Measurements from ENCODE around the gene IGFN1. TPM values are rescaled to one million over a fixed set of nuclear protein-coding genes. Genes with fewer than 3 reads are reported as not detected.

Gene IGFN1
- total and polyA plus RNA-seq, 2 experiments from 2014 or later = not detected

- no peak for TF ChIP-seq NANOG (IDR thresholded peaks at IDR 0.05; ENCODE audit: borderline replicate concordance)
- no peak for TF ChIP-seq EZH2 (IDR thresholded peaks at IDR 0.05; ENCODE audit: low read depth, unreplicated experiment)
- no peak for TF ChIP-seq ZNF331 (CRISPR knock-in tag; IDR thresholded peaks at IDR 0.05; ENCODE audit: low read depth)
- TF ChIP-seq JUNB (IDR thresholded peaks at IDR 0.05; ENCODE audit: unreplicated experiment) = no peak
- no peak for TF ChIP-seq STAT1 (IDR thresholded peaks at IDR 0.05; ENCODE audit: unreplicated experiment)
- H4K20me1 ChIP-seq (replicated peaks; ENCODE audit: insufficient read depth) = peaks cover 11% of the 10 kb centered on the region; the same call in 1 of the 2 replicates
- Mint-ChIP-seq H3K27me3 (ENCODE audit: insufficient read depth, low read depth, poor library complexity) (peaks cover 3% of the 10 kb centered on the region), H3K4me1 (no peaks in the 10 kb centered on the region), H3K27ac (no peak overlapping the region), H3K9me3 (no peaks in the 10 kb centered on the region), H3K4me3 (no peak overlapping the region), H3K36me3 (ENCODE audit: low read depth) (peaks cover 89% of the 10 kb centered on the region)
- no peak overlapping the region for H3K4me3 ChIP-seq
- no peaks in the 10 kb centered on the region for H3K79me2 ChIP-seq (replicated peaks; ENCODE audit: insufficient read depth)
- no peaks in the 10 kb centered on the region for H3K4me1 ChIP-seq (ENCODE audit: insufficient read depth)
- H2AFZ ChIP-seq = no peak overlapping the region
- H3F3A ChIP-seq (replicated peaks; ENCODE audit: low read depth) = no peaks in the 10 kb centered on the region
- H3K36me3 ChIP-seq (ENCODE audit: insufficient read depth) = peaks cover 23% of the 10 kb centered on the region
- H3K4me2 ChIP-seq = no peak overlapping the region
- H3K27me3 ChIP-seq (ENCODE audit: insufficient read depth) = no peaks in the 10 kb centered on the region
- DNase-seq (ENCODE audit: low spot score) (no peak), ATAC-seq (no peak)
- no peaks in the 10 kb centered on the region for H3K9me2 ChIP-seq (ENCODE audit: insufficient read depth)
- H3K27ac ChIP-seq (ENCODE audit: low read depth) = no peak overlapping the region
These were observed 47.5 kb upstream of the IGFN1 start for GRCh38 chr1:201142849-201143725.

DNA sequence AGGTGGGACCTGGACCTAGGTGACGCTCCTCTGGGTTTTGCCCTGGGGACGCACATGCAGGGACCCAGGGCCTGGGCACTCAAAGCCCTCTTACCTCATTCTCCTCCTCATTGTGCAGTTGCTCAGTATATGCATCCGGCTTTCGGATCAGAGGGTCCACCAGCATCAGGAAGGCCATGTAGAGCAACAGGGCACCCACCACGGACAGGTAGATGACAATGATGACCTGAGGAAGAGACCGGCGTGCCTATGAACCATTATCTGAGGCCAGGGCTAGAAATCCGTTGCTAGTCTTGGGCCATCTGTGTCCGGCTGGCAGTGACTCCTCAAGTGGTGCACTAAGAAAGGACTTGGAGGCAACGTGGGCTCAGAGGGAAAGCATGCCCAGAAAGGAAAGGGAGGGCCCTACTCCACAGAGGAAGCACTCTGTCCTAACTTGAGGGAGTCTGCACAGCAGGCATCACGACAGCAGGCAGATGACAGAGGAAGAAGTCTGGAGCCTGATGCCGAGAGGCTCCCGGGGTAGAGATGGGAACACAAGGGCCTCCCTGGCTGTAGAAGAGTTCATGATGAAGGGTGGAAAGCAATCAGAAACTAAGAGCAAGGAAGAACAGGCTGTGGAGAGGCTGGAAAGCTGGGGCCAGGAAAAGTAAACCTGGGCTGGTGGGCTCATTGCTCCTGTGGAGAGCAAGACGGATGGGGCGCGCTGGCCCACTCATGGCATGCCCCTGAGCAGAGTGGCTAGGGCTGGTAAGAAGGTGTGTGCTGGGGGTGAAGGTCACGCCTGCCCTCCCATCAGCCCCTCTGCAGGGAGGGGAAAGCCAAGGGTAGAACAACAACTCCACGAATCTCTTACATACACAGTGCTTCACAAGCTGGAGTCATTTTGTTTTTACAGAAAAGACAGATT is 46.6 kb upstream of the IGFN1 start:
- H3K27me3 Mint-ChIP-seq (ENCODE audit: insufficient read depth, low read depth, poor library complexity) = peaks cover 3% of the 10 kb centered on the region
- TF ChIP-seq EZH2 (IDR thresholded peaks at IDR 0.05; ENCODE audit: low read depth, unreplicated experiment) = no peak
- TF ChIP-seq, protein P1, sequence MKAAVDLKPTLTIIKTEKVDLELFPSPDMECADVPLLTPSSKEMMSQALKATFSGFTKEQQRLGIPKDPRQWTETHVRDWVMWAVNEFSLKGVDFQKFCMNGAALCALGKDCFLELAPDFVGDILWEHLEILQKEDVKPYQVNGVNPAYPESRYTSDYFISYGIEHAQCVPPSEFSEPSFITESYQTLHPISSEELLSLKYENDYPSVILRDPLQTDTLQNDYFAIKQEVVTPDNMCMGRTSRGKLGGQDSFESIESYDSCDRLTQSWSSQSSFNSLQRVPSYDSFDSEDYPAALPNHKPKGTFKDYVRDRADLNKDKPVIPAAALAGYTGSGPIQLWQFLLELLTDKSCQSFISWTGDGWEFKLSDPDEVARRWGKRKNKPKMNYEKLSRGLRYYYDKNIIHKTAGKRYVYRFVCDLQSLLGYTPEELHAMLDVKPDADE (IDR thresholded peaks at IDR 0.05) = no peak
- TF ChIP-seq ZNF331 (CRISPR knock-in tag; IDR thresholded peaks at IDR 0.05; ENCODE audit: low read depth) = no peak
- no peak for TF ChIP-seq NANOG (IDR thresholded peaks at IDR 0.05; ENCODE audit: borderline replicate concordance)
- no peak for TF ChIP-seq POLR2AphosphoS5 (IDR thresholded peaks at IDR 0.05; ENCODE audit: low read depth)
- TF ChIP-seq JUNB (IDR thresholded peaks at IDR 0.05; ENCODE audit: unreplicated experiment) = no peak
- TF ChIP-seq STAT1 (IDR thresholded peaks at IDR 0.05; ENCODE audit: unreplicated experiment) = no peak
- TF ChIP-seq, protein P2, sequence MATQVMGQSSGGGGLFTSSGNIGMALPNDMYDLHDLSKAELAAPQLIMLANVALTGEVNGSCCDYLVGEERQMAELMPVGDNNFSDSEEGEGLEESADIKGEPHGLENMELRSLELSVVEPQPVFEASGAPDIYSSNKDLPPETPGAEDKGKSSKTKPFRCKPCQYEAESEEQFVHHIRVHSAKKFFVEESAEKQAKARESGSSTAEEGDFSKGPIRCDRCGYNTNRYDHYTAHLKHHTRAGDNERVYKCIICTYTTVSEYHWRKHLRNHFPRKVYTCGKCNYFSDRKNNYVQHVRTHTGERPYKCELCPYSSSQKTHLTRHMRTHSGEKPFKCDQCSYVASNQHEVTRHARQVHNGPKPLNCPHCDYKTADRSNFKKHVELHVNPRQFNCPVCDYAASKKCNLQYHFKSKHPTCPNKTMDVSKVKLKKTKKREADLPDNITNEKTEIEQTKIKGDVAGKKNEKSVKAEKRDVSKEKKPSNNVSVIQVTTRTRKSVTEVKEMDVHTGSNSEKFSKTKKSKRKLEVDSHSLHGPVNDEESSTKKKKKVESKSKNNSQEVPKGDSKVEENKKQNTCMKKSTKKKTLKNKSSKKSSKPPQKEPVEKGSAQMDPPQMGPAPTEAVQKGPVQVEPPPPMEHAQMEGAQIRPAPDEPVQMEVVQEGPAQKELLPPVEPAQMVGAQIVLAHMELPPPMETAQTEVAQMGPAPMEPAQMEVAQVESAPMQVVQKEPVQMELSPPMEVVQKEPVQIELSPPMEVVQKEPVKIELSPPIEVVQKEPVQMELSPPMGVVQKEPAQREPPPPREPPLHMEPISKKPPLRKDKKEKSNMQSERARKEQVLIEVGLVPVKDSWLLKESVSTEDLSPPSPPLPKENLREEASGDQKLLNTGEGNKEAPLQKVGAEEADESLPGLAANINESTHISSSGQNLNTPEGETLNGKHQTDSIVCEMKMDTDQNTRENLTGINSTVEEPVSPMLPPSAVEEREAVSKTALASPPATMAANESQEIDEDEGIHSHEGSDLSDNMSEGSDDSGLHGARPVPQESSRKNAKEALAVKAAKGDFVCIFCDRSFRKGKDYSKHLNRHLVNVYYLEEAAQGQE (IDR thresholded peaks at IDR 0.05; ENCODE audit: unreplicated experiment) = no peak

More for the DNA sequence above, 46.6 kb upstream of the IGFN1 start:
- no peak for ATAC-seq
- peaks cover 28% of the 10 kb centered on the region for H3K36me3 ChIP-seq (ENCODE audit: insufficient read depth)
- no peak for DNase-seq (ENCODE audit: low spot score)
- peaks cover 13% of the 10 kb centered on the region; the same call in 1 of the 2 replicates for H4K20me1 ChIP-seq (replicated peaks; ENCODE audit: insufficient read depth)
- H3K4me2 ChIP-seq = no peak overlapping the region
- H3K4me3 ChIP-seq = no peak overlapping the region
- H3K79me2 ChIP-seq (replicated peaks; ENCODE audit: insufficient read depth) = no peaks in the 10 kb centered on the region
- H3F3A ChIP-seq (replicated peaks; ENCODE audit: low read depth) = no peaks in the 10 kb centered on the region
- H3K4me1 ChIP-seq (ENCODE audit: insufficient read depth) = no peaks in the 10 kb centered on the region
- no peaks in the 10 kb centered on the region for H3K4me1 Mint-ChIP-seq
- no peaks in the 10 kb centered on the region for H3K27me3 ChIP-seq (ENCODE audit: insufficient read depth)
- no peaks in the 10 kb centered on the region for H3K9me2 ChIP-seq (ENCODE audit: insufficient read depth)
- peaks cover 93% of the 10 kb centered on the region for H3K36me3 Mint-ChIP-seq (ENCODE audit: low read depth)
- no peak overlapping the region for H2AFZ ChIP-seq
- no peaks in the 10 kb centered on the region for H3K9me3 Mint-ChIP-seq
- no peak overlapping the region for H3K4me3 Mint-ChIP-seq
- H3K27ac Mint-ChIP-seq = no peak overlapping the region
- H3K27ac ChIP-seq (ENCODE audit: low read depth) = no peak overlapping the region
